SK-N-SH (cell line): ENCODE results near the gene CEP290. TPM values are rescaled to one million over a fixed set of nuclear protein-coding genes. Genes with fewer than 3 reads are reported as not detected.

Experiments used
- CTCF ChIA-PET: fragments of 300-600, 350-600 bp; formaldehyde crosslinking; extraction: SDS; loops from one replicate; lab custom pipeline; 2021; lab: Yijun Ruan, JAX
- POLR2A ChIA-PET: fragments of 350-600 bp; sonication (Branson Sonifier 250); formaldehyde crosslinking; extraction: SDS; loops from one replicate; lab custom pipeline; 2020; ENCODE audit warnings: antibody characterized with exemption, inconsistent platforms; lab: Yijun Ruan, JAX
- DNase-seq: peaks from one replicate; pipeline ENCODE4 v3.0.0; 2012
- H2AFZ ChIP-seq: fragments of 200-600 bp; sonication (generic); 2 replicates; pipeline ENCODE4 v1.8.1; 2016; ENCODE audit warnings: antibody characterized with exemption, mild to moderate bottlenecking, low read depth
- H3F3A ChIP-seq: fragments of 200-600 bp; sonication (generic); replicated peaks from 2 replicates; pipeline ENCODE3; 2016; ENCODE audit warnings: antibody characterized with exemption, mild to moderate bottlenecking; ENCODE audit not compliant: insufficient read depth
- H3K27ac ChIP-seq, 2 experiments: fragments of 200-500 bp in 1 of 2; fragments of 200-600 bp in 1 of 2; sonication (Bioruptor generic) in 1 of 2; sonication (generic), shearing (Covaris generic) in 1 of 2; 2 replicates each; pipeline versions ENCODE4 v1.5.1 to v1.6.1; 2014 to 2016; ENCODE audit warnings: low read depth in 2 of 2, inconsistent platforms in 1 of 2, low read length in 1 of 2, mild to moderate bottlenecking in 1 of 2, mixed read lengths in 1 of 2
- H3K27me3 ChIP-seq: fragments of 200-600 bp; sonication (generic), shearing (Covaris generic); 2 replicates; pipeline ENCODE4 v1.6.1; 2016; ENCODE audit warnings: mixed run types; ENCODE audit not compliant: insufficient read depth
- H3K36me3 ChIP-seq, 2 experiments: fragments of 200-500 bp in 1 of 2; fragments of 200-600 bp in 1 of 2; sonication (Bioruptor generic) in 1 of 2; sonication (generic) in 1 of 2; replicated peaks in 1 of 2; 2 replicates each; pipeline versions ENCODE3 to v1.5.1; 2014 to 2016; ENCODE audit warnings: low read length in 1 of 2, mild to moderate bottlenecking in 1 of 2; ENCODE audit not compliant: insufficient read depth in 2 of 2, control insufficient read depth in 1 of 2
- H3K4me1 ChIP-seq, 2 experiments: fragments of 200-500 bp in 1 of 2; fragments of 200-600 bp in 1 of 2; sonication (Bioruptor generic) in 1 of 2; sonication (generic), shearing (Covaris generic) in 1 of 2; 2 replicates each; pipeline versions ENCODE4 v1.5.1 to v1.6.1; 2014 to 2016; ENCODE audit warnings: low read depth in 1 of 2, low read length in 1 of 2, mixed run types in 1 of 2; ENCODE audit not compliant: insufficient read depth in 2 of 2, control insufficient read depth in 1 of 2
- H3K4me2 ChIP-seq: fragments of 200-600 bp; sonication (generic), shearing (Covaris generic); 2 replicates; pipeline ENCODE4 v1.6.1; 2017; ENCODE audit warnings: mixed run types
- H3K4me3 ChIP-seq, 2 experiments: fragments of 200-500 bp in 1 of 2; fragments of 200-600 bp in 1 of 2; sonication (Bioruptor generic) in 1 of 2; sonication (generic), shearing (Covaris generic) in 1 of 2; 2 replicates each; pipeline versions ENCODE4 v1.5.1 to v1.8.1; 2014 to 2016; ENCODE audit warnings: low read depth in 2 of 2, inconsistent platforms in 1 of 2, low read length in 1 of 2, mild to moderate bottlenecking in 1 of 2, mixed read lengths in 1 of 2, moderate library complexity in 1 of 2
- H3K79me2 ChIP-seq: fragments of 200-600 bp; sonication (generic); 2 replicates; pipeline ENCODE4 v1.8.1; 2017; ENCODE audit warnings: mild to moderate bottlenecking; ENCODE audit not compliant: insufficient read depth
- H3K9ac ChIP-seq: fragments of 200-600 bp; sonication (generic); 2 replicates; pipeline ENCODE4 v1.6.1; 2017; ENCODE audit warnings: mixed run types
- H3K9me2 ChIP-seq: fragments of 200-600 bp; sonication (generic); 2 replicates; pipeline ENCODE4 v1.6.1; 2017; ENCODE audit warnings: mixed run types
- H3K9me3 ChIP-seq: fragments of 200-600 bp; sonication (generic); 2 replicates; pipeline ENCODE4 v1.6.1; 2017; ENCODE audit warnings: mixed run types, mild to moderate bottlenecking, moderate library complexity
- H4K20me1 ChIP-seq: fragments of 200-600 bp; sonication (generic); 2 replicates; pipeline ENCODE4 v1.6.1; 2017; ENCODE audit warnings: mild to moderate bottlenecking, mixed run types; ENCODE audit not compliant: insufficient read depth
- CTCF ChIP-seq: fragments of 200-600 bp; sonication (generic); IDR thresholded peaks from 2 replicates; pipeline ENCODE4 v1.6.1; 2017; ENCODE audit warnings: antibody characterized with exemption, mild to moderate bottlenecking, moderate library complexity
- EP300 ChIP-seq, 2 experiments: IDR thresholded peaks; 2 replicates each; pipeline versions ENCODE4 v1.4.0 to v1.6.1; 2012; ENCODE audit warnings: borderline replicate concordance in 1 of 2, low read depth in 1 of 2, low read length in 1 of 2
- EZH2phosphoT487 ChIP-seq: fragments of 200-600 bp; sonication (generic); IDR thresholded peaks from 2 replicates; pipeline ENCODE4 v1.6.1; 2017; ENCODE audit warnings: low read depth, mixed run types, mild to moderate bottlenecking, antibody characterized with exemption, moderate library complexity, borderline replicate concordance
- FOSL2 ChIP-seq: IDR thresholded peaks from 2 replicates; pipeline ENCODE4 v1.4.0; 2012; ENCODE audit warnings: low read depth, mild to moderate bottlenecking, moderate library complexity, borderline replicate concordance
- FOXJ3 ChIP-seq: sonication (generic); formaldehyde crosslinking; IDR thresholded peaks from 2 replicates; pipeline ENCODE4 v1.5.1; 2020; ENCODE audit warnings: mild to moderate bottlenecking, missing genetic modification reagents
- FOXM1 ChIP-seq: IDR thresholded peaks from 2 replicates; pipeline ENCODE4 v1.4.0; 2012; ENCODE audit warnings: low read depth, mild to moderate bottlenecking
- GABPA ChIP-seq: IDR thresholded peaks from 2 replicates; pipeline ENCODE4 v1.4.0; 2012; ENCODE audit warnings: low read depth, mild to moderate bottlenecking
- GATA2 ChIP-seq: sonication (generic); formaldehyde crosslinking; IDR thresholded peaks from 2 replicates; pipeline ENCODE4 v1.5.0; 2020; ENCODE audit warnings: mild to moderate bottlenecking, missing genetic modification reagents
- IRF3 ChIP-seq: fragments of 150-350 bp; IDR thresholded peaks from 2 replicates; pipeline ENCODE4 v1.6.1; 2016; ENCODE audit warnings: mild to moderate bottlenecking, low read depth, low read length
- JUND ChIP-seq: IDR thresholded peaks from 2 replicates; pipeline ENCODE4 v1.4.0; 2012
- MEF2A ChIP-seq: IDR thresholded peaks from 2 replicates; pipeline ENCODE4 v1.4.0; 2012; ENCODE audit warnings: low read depth, borderline replicate concordance
- MXI1 ChIP-seq: IDR thresholded peaks from 2 replicates; pipeline ENCODE4 v1.6.1; 2012; ENCODE audit warnings: mild to moderate bottlenecking, low read depth, low read length, improper control_type of control experiment
- NFIC ChIP-seq: IDR thresholded peaks from 2 replicates; pipeline ENCODE4 v1.4.0; 2012; ENCODE audit warnings: borderline replicate concordance
- NRF1 ChIP-seq: IDR thresholded peaks from 2 replicates; pipeline ENCODE4 v1.6.1; 2012; ENCODE audit warnings: low read depth, mild to moderate bottlenecking, low read length
- POLR2AphosphoS5 ChIP-seq: IDR thresholded peaks from 2 replicates; pipeline ENCODE4 v1.6.1; 2012; ENCODE audit warnings: low read depth, low read length
- RCOR1 ChIP-seq: fragments of 150-350 bp; IDR thresholded peaks from 2 replicates; pipeline ENCODE4 v1.6.1; 2017; ENCODE audit warnings: antibody characterized with exemption, low read length
- REST ChIP-seq: IDR thresholded peaks from 2 replicates; pipeline ENCODE4 v1.6.1; 2012; ENCODE audit warnings: mild to moderate bottlenecking, low read depth, low read length, moderate library complexity
- RXRA ChIP-seq: IDR thresholded peaks from 2 replicates; pipeline ENCODE4 v1.4.0; 2012; ENCODE audit warnings: low read depth, mild to moderate bottlenecking, borderline replicate concordance
- SIN3A ChIP-seq: IDR thresholded peaks from 2 replicates; pipeline ENCODE4 v1.6.1; 2012; ENCODE audit warnings: low read depth, mild to moderate bottlenecking, low read length, moderate library complexity, borderline replicate concordance
- SMC3 ChIP-seq: IDR thresholded peaks from 2 replicates; pipeline ENCODE4 v1.6.1; 2012; ENCODE audit warnings: low read depth, low read length, improper control_type of control experiment
- TCF12 ChIP-seq: IDR thresholded peaks from 2 replicates; pipeline ENCODE4 v1.4.0; 2012
- USF2 ChIP-seq: fragments of 150-350 bp; IDR thresholded peaks from 2 replicates; pipeline ENCODE4 v1.6.1; 2017; ENCODE audit warnings: antibody characterized with exemption, low read length, low read depth, borderline replicate concordance
- ZBTB33 ChIP-seq: IDR thresholded peaks from 2 replicates; pipeline ENCODE4 v1.4.0; 2012; ENCODE audit warnings: low read depth, borderline replicate concordance
- WGBS: methylation state at CpG from one replicate; pipeline ENCODE4 v1.1.6; 2017; ENCODE audit warnings: low lambda C conversion rate; 5-methylcytosine and 5-hydroxymethylcytosine counted together
- polyA plus RNA-seq, 3 experiments: library from polyadenylated mRNA; depleted of rRNA; stranded (reverse); fragments of >200 nt; gene quantifications; 2 replicates each; pipeline ENCODE4 v1.2.3, GENCODE V29; 2012

Gene CEP290
- polyA plus RNA-seq, 1 of the 3 experiments (the other 2 are of a cell fraction): 8.9 TPM

- Histone ChIP-seq H3K9ac (peak overlapping the region; percentile 69), H2AFZ (peak overlapping the region; percentile 88), H3K4me1 (peaks cover 11 to 15% of the 10 kb centered on the region in 2 experiments; a peak in 3 of 4 replicates), H3K79me2 (peaks cover 48% of the 10 kb centered on the region), H3K36me3 (peaks cover 5 to 14% of the 10 kb centered on the region in 2 experiments), H3K27me3 (no peaks in the 10 kb centered on the region), H3K9me2 (no peaks in the 10 kb centered on the region), H3K27ac (peak overlapping the region; percentile 56 to 84; a peak in 3 of 4 replicates), H3K4me3 (peak overlapping the region; percentile 72 to 73), H4K20me1 (no peaks in the 10 kb centered on the region), H3F3A (no peaks in the 10 kb centered on the region), H3K4me2 (peak overlapping the region; percentile 81), H3K9me3 (no peaks in the 10 kb centered on the region)
- ChIA-PET CTCF (interaction anchor here (0.7 to 2.2 kb wide), 2 partner anchors 13 to 74 kb away, joined by 3 to 6 read pairs; no protein-coding TSS in a partner anchor), POLR2A (no interaction called here)
- DNase-seq: peak; percentile 91
- 2% methylated on average over 14 of the region's 54 CpGs for WGBS
- TF ChIP-seq SMC3 (no peak), ZBTB33 (no peak), GATA2 (CRISPR knock-in tag) (no peak), EP300 (IDR thresholded peaks at IDR 0.05; ENCODE audit: borderline replicate concordance in 1 of 2, low read depth in 1 of 2, low read length in 1 of 2) (no peak; a peak in 1 of 4 replicates), REST (no peak), SIN3A (no peak; the same call in 1 of the 2 replicates), MEF2A (no peak), NFIC (no peak), EZH2phosphoT487 (no peak), FOXJ3 (no peak), FOXM1 (no peak), MXI1 (peak; percentile 85; the same call in 1 of the 2 replicates), FOSL2 (no peak), NRF1 (peak; percentile 67), GABPA (peak; percentile 74), POLR2AphosphoS5 (peak; percentile 92), TCF12 (no peak), USF2 (no peak), RCOR1 (no peak), IRF3 (no peak), RXRA (no peak), CTCF (no peak), JUND (no peak)
These were observed 106.5 kb downstream of the CEP290 start for GRCh38 chr12:88035271-88035906.
